HepG2 (cell line): Measurements from ENCODE around the gene ZBTB7C. TPM values are rescaled to one million over a fixed set of nuclear protein-coding genes. Genes with fewer than 3 reads are reported as not detected.

Source experiments
- ATAC-seq: fragments of 200-7000 bp; cut with Tn5 transposase; 3 replicates; pipeline ENCODE4 v1.9.1; 2020; ENCODE audit warnings: mild to moderate bottlenecking, moderate library complexity
- BruUV-seq: library from RNA; stranded (reverse); fragments of 400-500 nt; replicated peaks from 2 replicates; lab custom pipeline; 2021; lab: Mats Ljungman, UMichigan
- CTCF ChIA-PET: fragments of 300-600 bp; formaldehyde crosslinking; extraction: SDS; loops from one replicate; lab custom pipeline; 2021; ENCODE audit warnings: low total read pairs, inconsistent platforms, low intra/inter-chr PET ratio; lab: Yijun Ruan, JAX
- POLR2A ChIA-PET: fragments of 350-600 bp; sonication (Branson Sonifier 250); formaldehyde crosslinking; loops from one replicate; lab custom pipeline; 2020; ENCODE audit warnings: antibody characterized with exemption, inconsistent platforms; lab: Yijun Ruan, JAX
- DNase-seq: peaks from one replicate; pipeline ENCODE4 v3.0.0-alpha.2; 2015; ENCODE audit warnings: low spot score
- FAIRE-seq: peaks from 3 replicates; lab custom pipeline; 2011; peaks lifted over from hg19 to GRCh38; lab: Jason Lieb, UNC
- H2AFZ ChIP-seq: one replicate; pipeline ENCODE4 v1.6.1; 2011; ENCODE audit warnings: low read length, inconsistent platforms
- H3K27ac ChIP-seq: fragments of 300-600 bp; 3 replicates; pipeline ENCODE4 v1.8.0; 2011; ENCODE audit warnings: mixed run types, mild to moderate bottlenecking, mixed read lengths, low read length, inconsistent platforms; ENCODE audit not compliant: insufficient read depth; ENCODE audit errors: extremely low read length
- H3K27me3 ChIP-seq, 2 experiments: fragments of 200-600 bp in 1 of 2; 2 replicates in 1 of 2; 3 replicates in 1 of 2; pipeline versions ENCODE4 v1.6.0 to v1.8.0; 2011; ENCODE audit warnings: low read length in 2 of 2, mild to moderate bottlenecking in 2 of 2, moderate library complexity in 2 of 2, inconsistent platforms in 1 of 2; ENCODE audit not compliant: insufficient read depth in 2 of 2, control insufficient read depth in 1 of 2
- H3K36me3 ChIP-seq, 2 experiments: fragments of 200-600 bp in 1 of 2; replicated peaks in 1 of 2; 2 replicates in 1 of 2; 3 replicates in 1 of 2; pipeline versions ENCODE4 v1.5.1 to v1.8.0; 2011; ENCODE audit warnings: low read length in 2 of 2, inconsistent platforms in 1 of 2; ENCODE audit not compliant: insufficient read depth in 2 of 2, control insufficient read depth in 1 of 2
- H3K4me1 ChIP-seq: 2 replicates; pipeline ENCODE4 v1.5.1; 2012; ENCODE audit warnings: low read length, inconsistent platforms; ENCODE audit not compliant: insufficient read depth
- H3K4me2 ChIP-seq: 2 replicates; pipeline ENCODE4 v1.6.0; 2011; ENCODE audit warnings: low read depth, low read length, inconsistent platforms
- H3K4me3 ChIP-seq, 3 experiments: fragments of 200-600 bp in 1 of 3; sonication (generic), shearing (Covaris generic) in 1 of 3; replicated peaks in 1 of 3; 2 replicates each; pipeline ENCODE4 v1.5.1; 2011 to 2016; ENCODE audit warnings: low read length in 3 of 3, inconsistent platforms in 2 of 3, low read depth in 2 of 3, mild to moderate bottlenecking in 2 of 3, control low read depth in 1 of 3, mixed read lengths in 1 of 3; ENCODE audit not compliant: insufficient read depth in 1 of 3
- H3K79me2 ChIP-seq: one replicate; pipeline ENCODE4 v1.6.1; 2011; ENCODE audit warnings: low read length, inconsistent platforms; ENCODE audit not compliant: insufficient read depth
- H3K9ac ChIP-seq: 2 replicates; pipeline ENCODE4 v1.6.0; 2011; ENCODE audit warnings: mild to moderate bottlenecking, low read depth, low read length, inconsistent platforms; ENCODE audit not compliant: insufficient read depth
- H3K9me3 ChIP-seq: 2 replicates; pipeline ENCODE4 v1.5.1; 2012; ENCODE audit warnings: mild to moderate bottlenecking, low read length
- H4K20me1 ChIP-seq: 2 replicates; pipeline ENCODE4 v1.6.0; 2011; ENCODE audit warnings: inconsistent platforms, mild to moderate bottlenecking, low read length, moderate library complexity; ENCODE audit not compliant: insufficient read depth
- AHR ChIP-seq: IDR thresholded peaks from 2 replicates; pipeline ENCODE4 v1.6.1; 2018; ENCODE audit warnings: missing genetic modification reagents, missing compliant biosample characterization
- ATAD3A ChIP-seq: sonication (generic); formaldehyde crosslinking; IDR thresholded peaks from 2 replicates; pipeline ENCODE4 v1.4.0; 2020; ENCODE audit warnings: missing genetic modification reagents
- GATA4 ChIP-seq: sonication (generic); IDR thresholded peaks from 2 replicates; pipeline ENCODE4 v1.6.1; 2016; ENCODE audit warnings: antibody characterized with exemption, low read depth, borderline replicate concordance
- HOXA7 ChIP-seq: sonication (generic); formaldehyde crosslinking; IDR thresholded peaks from 2 replicates; pipeline ENCODE4 v1.8.1; 2022; ENCODE audit warnings: mild to moderate bottlenecking, missing genetic modification reagents, moderate library complexity
- KLF11 ChIP-seq: IDR thresholded peaks from 2 replicates; pipeline ENCODE4 v1.6.1; 2016; ENCODE audit warnings: missing compliant biosample characterization
- NFIC ChIP-seq: IDR thresholded peaks from 2 replicates; pipeline ENCODE4 v1.6.1; 2012; ENCODE audit warnings: mild to moderate bottlenecking, low read length, inconsistent platforms
- NFKBIZ ChIP-seq: IDR thresholded peaks from 2 replicates; pipeline ENCODE4 v1.6.1; 2018; ENCODE audit warnings: missing genetic modification reagents, missing compliant biosample characterization
- PHF21A ChIP-seq: sonication (generic); formaldehyde crosslinking; IDR thresholded peaks from 2 replicates; pipeline ENCODE4 v1.5.0; 2020; ENCODE audit warnings: mild to moderate bottlenecking, missing genetic modification reagents
- USF2 ChIP-seq, 2 experiments: sonication (generic) in 1 of 2; formaldehyde crosslinking in 1 of 2; IDR thresholded peaks; 2 replicates each; pipeline versions ENCODE4 v1.5.1 to v1.6.1; 2011 to 2020; ENCODE audit warnings: borderline replicate concordance in 1 of 2, low read depth in 1 of 2, low read length in 1 of 2, mild to moderate bottlenecking in 1 of 2, missing genetic modification reagents in 1 of 2, moderate library complexity in 1 of 2
- YY1 ChIP-seq: IDR thresholded peaks from 2 replicates; pipeline ENCODE4 v1.6.1; 2011; ENCODE audit warnings: low read length, low read depth, moderate library complexity, mild to moderate bottlenecking; ENCODE audit not compliant: insufficient read depth, insufficient replicate concordance
- ZBTB8A ChIP-seq: sonication (generic); formaldehyde crosslinking; IDR thresholded peaks from 2 replicates; pipeline ENCODE4 v1.4.0; 2020; ENCODE audit warnings: mild to moderate bottlenecking, low read depth, missing genetic modification reagents, borderline replicate concordance
- ZC3H4 ChIP-seq: sonication (generic); formaldehyde crosslinking; IDR thresholded peaks from 2 replicates; pipeline ENCODE4 v1.4.0; 2020; ENCODE audit warnings: missing genetic modification reagents, borderline replicate concordance
- ZNF816 ChIP-seq: sonication (generic); formaldehyde crosslinking; IDR thresholded peaks from 2 replicates; pipeline ENCODE4 v1.8.0; 2022; ENCODE audit warnings: missing genetic modification reagents, mild to moderate bottlenecking, borderline replicate concordance
- WGBS: methylation state at CpG from one replicate; pipeline ENCODE4 v1.1.6; 2017; ENCODE audit warnings: low lambda C conversion rate; 5-methylcytosine and 5-hydroxymethylcytosine counted together
- in situ Hi-C: cut with HindIII; loops from 2 replicates; pipeline ENCODE4 v1.10.0; 2017; ENCODE audit warnings: low pct_unique_long_range_greater_than_20kb; ENCODE audit not compliant: extremely low pct_ligation_motif_present
- intact Hi-C: fragments of 100-400 bp; cut with micrococcal nuclease; formaldehyde crosslinking; loops from one replicate; pipeline ENCODE4 v1.10.0; 2022; ENCODE audit not compliant: unreplicated experiment
- polyA plus RNA-seq, 8 experiments: library from polyadenylated mRNA; depleted of rRNA in 3 of 8; stranded (reverse) in 7 of 8; unstranded in 1 of 8; fragments of >200 nt; fragmentation: Illumina TruSeq in 4 of 8; extraction: Trizol in 4 of 8; gene quantifications; 2 replicates each; pipeline versions ENCODE4 v1.2.1 to v1.2.3, GENCODE V29; 2011 to 2016; ENCODE audit warnings: low read depth in 4 of 8, missing spikeins in 1 of 8, mixed read lengths in 1 of 8; ENCODE audit not compliant: insufficient read depth in 1 of 8
- total RNA-seq, 5 experiments: library from RNA; depleted of rRNA; stranded (reverse); fragments of >200 nt; fragmentation: Illumina TruSeq; extraction: Trizol; gene quantifications; 2 replicates each; pipeline ENCODE4 v1.2.3, GENCODE V29; 2016; ENCODE audit warnings: low read depth in 1 of 5
- TF ChIP-seq, protein P1 (sequence below): IDR thresholded peaks from 2 replicates; pipeline ENCODE4 v1.6.1; 2016; ENCODE audit warnings: low read depth
- TF ChIP-seq, protein P2 (sequence below): sonication (generic); formaldehyde crosslinking; IDR thresholded peaks from 2 replicates; pipeline ENCODE4 v1.5.0; 2020; ENCODE audit warnings: mild to moderate bottlenecking, missing genetic modification reagents

ZBTB7C gene
- total and polyA plus RNA-seq, 2 of the 13 experiments (the other 11 are each of a cell fraction or from before 2014, with no cell fraction given), result 0.01 to 0.04 TPM

- CTCF ChIA-PET, result no interaction called here
- intact Hi-C loops, result no loop called here
- 41% methylated on average over 10 of the region's 10 CpGs for WGBS
- H3K4me3 ChIP-seq, result no peak overlapping the region
- H2AFZ ChIP-seq, result no peak overlapping the region
- no peaks in the 10 kb centered on the region for H3K79me2 ChIP-seq
- in situ Hi-C loops, result no loop called here
- H3K4me1 ChIP-seq, result no peaks in the 10 kb centered on the region
- POLR2A ChIA-PET, result no interaction called here
- no peak for DNase-seq
- FAIRE-seq, result no peak
- H3K9ac ChIP-seq, result no peak overlapping the region
- no peaks in the 10 kb centered on the region for H4K20me1 ChIP-seq
- BruUV-seq, result no TSS peak
- H3K27me3 ChIP-seq, result no peaks in the 10 kb centered on the region
- no peaks in the 10 kb centered on the region for H3K9me3 ChIP-seq
- no peak for ATAC-seq
- TF ChIP-seq NFIC (no peak), ZC3H4 (CRISPR knock-in tag) (no peak), HOXA7 (CRISPR knock-in tag) (no peak), GATA4 (no peak), NFKBIZ (CRISPR knock-in tag) (no peak), USF2 (IDR thresholded peaks at IDR 0.05; ENCODE audit: low read depth, low read length) (no peak), USF2 (CRISPR knock-in tag; IDR thresholded peaks at IDR 0.05; ENCODE audit: borderline replicate concordance) (no peak), KLF11 (CRISPR knock-in tag) (no peak), ATAD3A (no peak), AHR (no peak), YY1 (no peak), ZBTB8A (CRISPR knock-in tag) (no peak), PHF21A (CRISPR knock-in tag) (no peak), ZNF816 (CRISPR knock-in tag) (no peak)
- TF ChIP-seq, protein P1, sequence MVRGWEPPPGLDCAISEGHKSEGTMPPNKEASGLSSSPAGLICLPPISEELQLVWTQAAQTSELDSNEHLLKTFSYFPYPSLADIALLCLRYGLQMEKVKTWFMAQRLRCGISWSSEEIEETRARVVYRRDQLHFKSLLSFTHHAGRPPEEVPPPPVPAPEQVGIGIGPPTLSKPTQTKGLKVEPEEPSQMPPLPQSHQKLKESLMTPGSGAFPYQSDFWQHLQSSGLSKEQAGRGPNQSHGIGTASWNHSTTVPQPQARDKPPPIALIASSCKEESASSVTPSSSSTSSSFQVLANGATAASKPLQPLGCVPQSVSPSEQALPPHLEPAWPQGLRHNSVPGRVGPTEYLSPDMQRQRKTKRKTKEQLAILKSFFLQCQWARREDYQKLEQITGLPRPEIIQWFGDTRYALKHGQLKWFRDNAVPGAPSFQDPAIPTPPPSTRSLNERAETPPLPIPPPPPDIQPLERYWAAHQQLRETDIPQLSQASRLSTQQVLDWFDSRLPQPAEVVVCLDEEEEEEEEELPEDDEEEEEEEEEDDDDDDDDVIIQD (CRISPR knock-in tag), result no peak
- TF ChIP-seq, protein P2, sequence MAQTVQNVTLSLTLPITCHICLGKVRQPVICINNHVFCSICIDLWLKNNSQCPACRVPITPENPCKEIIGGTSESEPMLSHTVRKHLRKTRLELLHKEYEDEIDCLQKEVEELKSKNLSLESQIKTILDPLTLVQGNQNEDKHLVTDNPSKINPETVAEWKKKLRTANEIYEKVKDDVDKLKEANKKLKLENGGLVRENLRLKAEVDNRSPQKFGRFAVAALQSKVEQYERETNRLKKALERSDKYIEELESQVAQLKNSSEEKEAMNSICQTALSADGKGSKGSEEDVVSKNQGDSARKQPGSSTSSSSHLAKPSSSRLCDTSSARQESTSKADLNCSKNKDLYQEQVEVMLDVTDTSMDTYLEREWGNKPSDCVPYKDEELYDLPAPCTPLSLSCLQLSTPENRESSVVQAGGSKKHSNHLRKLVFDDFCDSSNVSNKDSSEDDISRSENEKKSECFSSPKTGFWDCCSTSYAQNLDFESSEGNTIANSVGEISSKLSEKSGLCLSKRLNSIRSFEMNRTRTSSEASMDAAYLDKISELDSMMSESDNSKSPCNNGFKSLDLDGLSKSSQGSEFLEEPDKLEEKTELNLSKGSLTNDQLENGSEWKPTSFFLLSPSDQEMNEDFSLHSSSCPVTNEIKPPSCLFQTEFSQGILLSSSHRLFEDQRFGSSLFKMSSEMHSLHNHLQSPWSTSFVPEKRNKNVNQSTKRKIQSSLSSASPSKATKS (CRISPR knock-in tag), result no peak
- H3K27ac ChIP-seq, result no peak overlapping the region
- no peaks in the 10 kb centered on the region for H3K36me3 ChIP-seq
- H3K4me2 ChIP-seq, result no peak overlapping the region
Measured at GRCh38 chr18:48254077-48254602, 155.0 kb downstream of the ZBTB7C start.
